C4-2B (cell line): ENCODE measurements around the gene C10orf90.

Experiments used
- CTCF ChIP-seq: fragments of 450-650 bp; conservative IDR thresholded peaks from 2 replicates; pipeline ENCODE4 v1.5.1; 2017; ENCODE audit warnings: mild to moderate bottlenecking
- ZFX ChIP-seq: fragments of 450-650 bp; IDR thresholded peaks from 2 replicates; pipeline ENCODE4 v1.6.1; 2017

DNA sequence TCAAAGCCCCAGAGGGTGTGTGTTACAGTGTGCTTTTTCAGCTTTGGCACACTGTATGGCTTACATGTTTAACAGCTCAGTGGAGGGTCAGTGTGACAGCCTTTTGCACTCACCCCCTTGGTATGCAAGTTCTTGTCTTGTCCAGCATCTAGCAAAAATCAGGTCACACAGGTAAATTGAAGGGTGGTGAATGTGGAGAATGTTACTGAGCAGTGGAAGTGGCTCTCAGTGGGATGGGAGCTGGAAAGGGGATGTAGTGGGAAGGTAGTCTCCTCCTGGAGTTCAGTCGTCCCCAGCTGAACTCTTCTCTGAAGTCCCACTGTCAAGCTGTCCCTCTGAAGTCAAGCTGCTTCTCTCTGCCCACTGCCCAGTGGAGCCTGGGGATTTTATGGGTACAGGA is 21.0 kb upstream of the C10orf90 start:
- no peak for TF ChIP-seq CTCF
- no peak for TF ChIP-seq ZFX
